LNCAP (cell line): ENCODE results near the gene KIF1A.

ENCODE experiments used
- CTCF ChIP-seq: fragments of 450-650 bp; IDR thresholded peaks from 2 replicates; pipeline ENCODE4 v1.5.1; 2017; ENCODE audit warnings: mild to moderate bottlenecking

KIF1A gene

GRCh38 chr2:240782886-240783818, 36.9 kb downstream of the KIF1A start:
- TF ChIP-seq CTCF = no peak

DNA sequence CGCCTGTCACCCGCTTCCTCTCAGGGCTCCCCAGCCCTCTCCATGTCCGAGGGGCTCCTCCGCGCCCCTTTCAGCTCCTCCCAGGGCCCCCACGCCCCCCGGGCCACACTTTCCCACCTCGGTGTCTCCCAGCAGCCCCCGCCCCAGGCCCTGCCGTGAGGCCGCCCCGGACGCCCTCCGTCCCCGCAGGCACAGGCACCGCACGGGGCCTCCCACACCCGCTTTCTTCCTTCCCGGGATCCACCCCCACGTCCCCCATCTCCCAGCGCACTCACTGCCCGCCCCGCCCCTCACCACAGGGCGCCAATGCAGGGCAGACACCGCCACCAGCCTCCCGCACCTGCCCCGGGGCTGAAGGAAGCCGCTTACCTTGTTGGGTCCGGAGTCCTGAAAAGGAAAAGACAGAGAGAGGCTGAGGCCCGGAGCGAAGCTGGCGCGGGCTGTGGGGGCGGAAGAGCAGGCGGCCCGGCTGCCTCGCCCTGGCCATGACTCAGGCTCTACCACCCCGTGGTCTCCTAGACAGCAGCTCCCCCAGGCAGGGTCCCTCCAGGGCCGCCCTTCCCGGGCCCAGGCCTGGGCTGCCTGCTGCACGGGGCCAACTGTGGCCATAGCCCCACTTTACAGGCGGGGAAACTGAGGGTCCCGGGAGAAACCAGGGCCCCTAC, 37.7 kb downstream of the KIF1A start:
- TF ChIP-seq CTCF = no peak

DNA sequence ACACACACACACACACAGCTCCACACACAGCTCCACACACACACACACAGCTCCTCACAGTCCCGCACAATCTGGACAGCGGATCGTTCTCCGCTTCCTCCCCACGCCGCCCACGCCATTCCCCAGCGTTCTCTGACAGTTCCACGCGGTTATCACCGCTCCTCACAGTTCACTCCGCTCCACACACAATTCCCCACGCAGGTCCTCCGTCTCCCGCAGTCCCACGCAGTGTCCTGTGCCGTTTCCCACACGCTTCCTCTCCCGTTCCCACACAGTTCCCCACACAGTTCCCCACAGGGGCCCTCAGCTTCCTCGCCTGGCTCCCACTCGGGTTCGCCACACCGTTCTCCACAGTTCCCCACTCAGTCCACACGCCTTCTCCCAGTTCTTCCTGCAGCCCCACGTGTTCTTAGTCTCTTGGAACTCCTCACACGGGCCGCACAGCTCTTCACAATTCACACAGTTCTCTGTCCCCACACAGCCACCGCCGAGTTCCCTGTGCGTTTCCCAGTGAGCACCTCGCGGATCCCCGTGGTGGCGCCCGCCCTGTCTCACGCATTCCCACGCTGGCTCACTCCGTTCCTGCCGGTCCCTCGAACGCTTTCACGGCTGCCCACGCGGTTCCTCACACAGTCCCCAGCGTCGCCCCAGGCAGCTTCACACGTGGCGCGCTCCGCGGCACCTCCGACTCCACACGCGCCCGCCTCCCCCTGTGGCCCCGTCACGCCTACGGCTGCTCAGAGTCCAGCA, 38.4 kb downstream of the KIF1A start:
- TF ChIP-seq CTCF = no peak

DNA sequence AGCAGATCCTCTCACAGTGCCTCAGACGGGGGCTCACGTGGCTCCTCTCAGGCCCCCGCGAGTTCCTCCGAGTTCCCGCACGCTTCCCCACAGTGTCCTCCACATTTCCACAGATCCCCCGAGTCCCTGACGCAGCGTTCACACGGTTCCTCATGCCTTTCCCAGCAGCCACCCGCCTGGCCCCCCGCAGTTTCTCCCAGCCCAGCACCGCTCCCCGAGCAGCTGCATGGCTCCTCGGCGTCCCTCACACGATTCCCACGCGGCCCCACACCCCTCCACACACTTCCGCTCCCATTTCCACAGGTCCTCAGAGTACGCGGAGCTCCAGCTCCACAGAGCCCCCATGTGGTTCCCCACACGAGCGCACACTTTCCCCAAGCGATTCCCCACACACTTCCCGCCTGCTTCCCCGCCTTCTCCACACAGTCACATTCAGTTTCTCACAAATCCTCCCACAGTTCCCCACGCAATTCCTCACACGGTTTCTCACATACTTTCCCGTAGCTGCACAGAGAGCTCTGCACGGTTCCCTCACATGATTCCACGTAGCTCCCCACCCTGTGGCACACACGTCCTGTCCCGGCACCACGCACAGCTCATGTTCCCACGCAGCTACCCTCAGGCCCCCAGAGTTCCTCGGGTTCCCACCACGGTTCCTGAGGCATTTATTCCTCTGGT, 39.9 kb downstream of the KIF1A start:
- TF ChIP-seq CTCF = no peak

GRCh38 chr2:240778426-240778825, 41.6 kb downstream of the KIF1A start:
- no peak for TF ChIP-seq CTCF

- TF ChIP-seq CTCF = no peak
Measured at GRCh38 chr2:240777456-240778212, 42.4 kb downstream of the KIF1A start.
